Activated CD4-positive, alpha-beta T cell treated with anti-CD3 and anti-CD28 coated beads, Interleukin-2, amount 10 ng/mL, durations not matched to agents 7 days and 5 days (primary cell): Measurements from ENCODE around the gene B3GAT1. TPM values are rescaled to one million over a fixed set of nuclear protein-coding genes. Genes with fewer than 3 reads are reported as not detected.

Experiments
- CTCF ChIA-PET: fragments of 350-600 bp; sonication (Branson Sonifier 250); formaldehyde crosslinking; loops from one replicate; lab custom pipeline; 2021; ENCODE audit warnings: antibody characterized with exemption; lab: Charles Lee
- POLR2A ChIA-PET: fragments of 350-600 bp; sonication (Branson Sonifier 250); formaldehyde crosslinking; loops from one replicate; lab custom pipeline; 2021; ENCODE audit warnings: antibody characterized with exemption; lab: Charles Lee
- DNase-seq: peaks from one replicate; pipeline ENCODE4 v3.0.0-alpha.2; 2020
- H3K27ac Mint-ChIP-seq: one replicate; pipeline ENCODE4 v1.8.0; 2021; ENCODE audit warnings: mild to moderate bottlenecking, moderate library complexity, mixed read lengths
- H3K27me3 Mint-ChIP-seq: one replicate; pipeline ENCODE4 v1.8.0; 2021; ENCODE audit warnings: mixed read lengths
- H3K36me3 Mint-ChIP-seq: one replicate; pipeline ENCODE4 v1.8.0; 2021; ENCODE audit warnings: low read depth, mixed read lengths
- H3K4me1 Mint-ChIP-seq: one replicate; pipeline ENCODE4 v1.8.0; 2021; ENCODE audit warnings: mixed read lengths
- H3K4me3 Mint-ChIP-seq: one replicate; pipeline ENCODE4 v1.8.0; 2021; ENCODE audit warnings: mild to moderate bottlenecking, moderate library complexity, mixed read lengths
- H3K9me3 Mint-ChIP-seq: one replicate; pipeline ENCODE4 v1.8.0; 2021; ENCODE audit warnings: mixed read lengths
- total RNA-seq, 2 experiments: library from RNA; stranded (reverse); gene quantifications; one replicate each; pipeline ENCODE4 v1.2.3, GENCODE V29; 2021

B3GAT1 gene
- total RNA-seq, 2 experiments from 2014 or later, result 1.4 to 1.6 TPM

DNA sequence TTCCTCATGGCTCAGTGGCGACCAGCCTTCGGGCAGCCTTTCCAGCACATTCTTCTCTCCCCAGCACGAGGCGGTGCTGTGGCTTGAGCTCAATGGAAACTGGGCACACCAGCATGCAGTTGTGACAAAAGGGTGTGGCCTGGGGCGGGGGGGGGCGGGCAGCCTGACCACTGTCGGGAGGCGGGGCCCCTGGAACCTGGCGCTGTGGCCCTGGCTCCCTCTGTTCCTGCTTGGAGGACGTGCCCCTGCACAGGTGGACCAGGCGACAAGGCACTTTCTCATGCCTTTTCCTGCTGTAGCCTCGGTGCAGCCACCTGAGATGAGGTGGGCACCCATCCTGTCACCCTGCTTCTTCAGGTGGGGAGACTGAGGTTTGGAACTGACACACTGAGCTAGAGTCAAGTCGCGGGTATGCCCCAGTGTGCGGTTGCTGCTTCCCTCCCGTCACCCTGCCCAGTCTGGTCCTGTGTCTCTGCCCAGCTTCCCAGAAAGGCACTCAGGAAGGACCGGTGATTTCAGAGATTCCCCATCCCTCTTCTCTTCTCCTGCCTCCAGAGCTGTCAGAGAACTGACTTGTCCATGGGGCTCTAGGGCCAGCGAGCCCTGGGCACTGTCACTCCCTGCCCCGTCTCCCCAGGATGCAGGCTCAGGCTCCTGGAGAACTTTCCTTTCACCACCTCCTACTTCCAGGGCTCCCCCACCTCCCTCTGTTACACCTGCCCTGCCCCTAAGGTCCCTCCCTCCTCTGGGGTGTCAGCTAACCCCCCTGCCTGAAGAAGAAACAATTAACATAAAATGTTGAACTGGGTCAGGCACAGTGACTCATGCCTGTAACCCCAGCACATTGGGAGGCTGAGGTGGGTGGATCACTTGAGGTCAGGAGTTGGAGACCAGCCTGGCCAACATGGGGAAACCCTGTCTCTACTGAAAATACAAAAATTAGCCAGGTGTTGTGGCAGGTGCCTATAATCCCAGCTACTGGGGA, 9.9 kb downstream of the B3GAT1 start:
- POLR2A ChIA-PET, result no interaction called here
- H3K36me3 Mint-ChIP-seq, result no peaks in the 10 kb centered on the region
- CTCF ChIA-PET, result no interaction called here
- H3K4me1 Mint-ChIP-seq, result no peaks in the 10 kb centered on the region
- no peak overlapping the region for H3K4me3 Mint-ChIP-seq
- H3K9me3 Mint-ChIP-seq, result no peaks in the 10 kb centered on the region
- peaks cover 10% of the 10 kb centered on the region for H3K27me3 Mint-ChIP-seq
- no peak for DNase-seq
- H3K27ac Mint-ChIP-seq, result no peak overlapping the region

DNA sequence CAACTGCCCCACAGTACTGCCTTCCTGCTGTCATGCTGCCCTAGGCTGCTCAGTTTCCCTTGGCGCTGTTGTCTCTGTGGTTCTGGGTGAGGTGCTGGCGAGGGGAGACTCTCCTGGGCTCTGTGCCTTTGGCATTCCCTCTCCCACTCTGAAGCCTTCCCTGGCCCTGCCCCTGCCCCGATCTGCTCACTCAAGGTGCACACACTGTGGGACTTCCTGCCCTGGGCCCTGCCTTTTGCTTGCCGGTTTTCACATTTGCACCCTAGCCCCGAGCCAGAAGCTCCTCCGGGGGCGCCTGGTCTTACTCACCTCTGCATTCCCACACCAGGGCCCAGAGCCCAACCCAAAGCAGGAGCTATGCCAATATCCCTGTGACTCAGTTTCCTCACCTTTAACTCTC, 12.0 kb downstream of the B3GAT1 start:
- no peaks in the 10 kb centered on the region for H3K4me1 Mint-ChIP-seq
- CTCF ChIA-PET, result interaction anchor here (0.6 kb wide), 1 partner anchor 30 kb away, joined by 3 read pairs; no protein-coding TSS in a partner anchor

DNA sequence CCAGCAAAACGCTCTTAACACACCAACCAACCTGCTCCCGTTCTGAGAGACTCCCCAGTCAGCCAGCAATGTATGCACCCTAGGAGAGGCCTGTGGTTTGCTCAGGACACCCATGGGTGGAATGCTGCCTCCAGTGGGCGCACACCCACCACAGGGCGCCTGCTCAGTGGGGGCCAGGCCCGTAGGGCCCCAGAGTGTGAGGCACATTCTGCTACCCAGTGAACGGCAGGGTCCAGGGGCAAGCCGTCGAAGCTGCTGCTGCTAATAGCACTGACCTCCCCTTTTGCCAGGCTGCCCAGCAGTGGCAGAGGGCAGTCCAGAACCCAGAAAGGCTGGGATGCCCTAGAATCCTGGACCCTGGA, 12.8 kb downstream of the B3GAT1 start:
- CTCF ChIA-PET, result no interaction called here
- Mint-ChIP-seq H3K9me3 (no peaks in the 10 kb centered on the region), H3K27ac (no peak overlapping the region), H3K27me3 (peaks cover 9% of the 10 kb centered on the region), H3K36me3 (no peaks in the 10 kb centered on the region), H3K4me3 (no peak overlapping the region), H3K4me1 (no peaks in the 10 kb centered on the region)
- POLR2A ChIA-PET, result no interaction called here
- no peak for DNase-seq

More for the DNA sequence above, 12.0 kb downstream of the B3GAT1 start:
- Mint-ChIP-seq H3K9me3 (no peaks in the 10 kb centered on the region), H3K27me3 (peaks cover 9% of the 10 kb centered on the region), H3K4me3 (no peak overlapping the region), H3K36me3 (no peaks in the 10 kb centered on the region), H3K27ac (no peak overlapping the region)
- POLR2A ChIA-PET, result no interaction called here
- no peak for DNase-seq

DNA sequence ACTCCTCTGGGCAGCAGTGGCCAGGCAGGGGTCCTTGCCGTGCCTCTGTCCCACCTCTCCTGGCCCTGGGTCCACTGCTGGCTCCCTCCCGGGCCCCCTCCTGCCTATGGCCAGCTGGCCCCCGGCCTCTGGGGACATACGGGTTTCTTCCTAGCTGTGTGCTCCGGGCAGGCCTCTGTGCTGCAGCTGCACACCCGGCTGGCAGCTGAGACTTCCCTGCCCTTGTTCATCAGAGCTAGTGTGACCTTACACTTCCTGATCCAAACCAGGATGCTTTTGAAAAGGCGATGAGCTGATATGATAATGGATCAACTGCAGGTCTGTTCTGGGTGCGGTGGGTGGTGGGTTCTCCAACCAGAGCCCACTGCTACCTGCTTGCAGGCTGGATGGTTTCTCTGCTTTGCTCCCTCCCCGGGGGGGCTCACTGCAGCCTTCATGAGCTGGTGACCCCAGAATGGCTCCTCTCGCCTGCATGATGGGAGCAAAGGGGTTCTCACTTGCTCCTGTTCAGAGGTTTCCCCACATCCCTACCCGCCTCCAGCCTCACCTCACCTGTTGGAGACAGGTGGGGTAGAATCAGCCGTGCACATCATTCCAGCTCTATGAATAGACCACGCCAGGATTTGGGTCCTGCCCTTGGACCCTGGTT, 13.3 kb downstream of the B3GAT1 start:
- no peak for DNase-seq

DNA sequence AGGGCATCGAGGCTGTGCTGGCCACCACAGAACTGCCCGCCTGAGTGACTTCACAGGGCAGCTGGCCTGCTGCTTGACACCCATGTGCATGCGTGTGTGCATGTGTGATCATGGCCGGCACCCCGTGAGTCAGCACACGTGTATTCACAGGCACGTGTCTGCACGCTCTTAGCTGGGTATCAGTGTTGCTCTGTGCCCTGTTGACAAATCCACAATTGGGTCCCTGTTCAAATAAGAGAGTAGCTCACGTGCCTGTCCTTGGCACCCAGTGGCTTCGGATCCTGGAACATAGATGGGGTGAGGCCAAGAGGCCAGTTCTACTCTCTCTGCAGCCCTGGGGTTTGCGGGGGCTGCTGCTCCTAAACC, 14.0 kb downstream of the B3GAT1 start:
- H3K27me3 Mint-ChIP-seq, result peaks cover 9% of the 10 kb centered on the region
- no peak overlapping the region for H3K4me3 Mint-ChIP-seq
- H3K36me3 Mint-ChIP-seq, result no peaks in the 10 kb centered on the region
- ChIA-PET CTCF (no interaction called here), POLR2A (no interaction called here)
- no peaks in the 10 kb centered on the region for H3K9me3 Mint-ChIP-seq
- no peak for DNase-seq
- H3K27ac Mint-ChIP-seq, result no peak overlapping the region
- no peaks in the 10 kb centered on the region for H3K4me1 Mint-ChIP-seq

More for the DNA sequence above, 13.3 kb downstream of the B3GAT1 start:
- Mint-ChIP-seq H3K27ac (no peak overlapping the region), H3K9me3 (no peaks in the 10 kb centered on the region), H3K27me3 (peaks cover 9% of the 10 kb centered on the region), H3K4me3 (no peak overlapping the region), H3K4me1 (no peaks in the 10 kb centered on the region), H3K36me3 (no peaks in the 10 kb centered on the region)
- ChIA-PET POLR2A (no interaction called here), CTCF (no interaction called here)

DNA sequence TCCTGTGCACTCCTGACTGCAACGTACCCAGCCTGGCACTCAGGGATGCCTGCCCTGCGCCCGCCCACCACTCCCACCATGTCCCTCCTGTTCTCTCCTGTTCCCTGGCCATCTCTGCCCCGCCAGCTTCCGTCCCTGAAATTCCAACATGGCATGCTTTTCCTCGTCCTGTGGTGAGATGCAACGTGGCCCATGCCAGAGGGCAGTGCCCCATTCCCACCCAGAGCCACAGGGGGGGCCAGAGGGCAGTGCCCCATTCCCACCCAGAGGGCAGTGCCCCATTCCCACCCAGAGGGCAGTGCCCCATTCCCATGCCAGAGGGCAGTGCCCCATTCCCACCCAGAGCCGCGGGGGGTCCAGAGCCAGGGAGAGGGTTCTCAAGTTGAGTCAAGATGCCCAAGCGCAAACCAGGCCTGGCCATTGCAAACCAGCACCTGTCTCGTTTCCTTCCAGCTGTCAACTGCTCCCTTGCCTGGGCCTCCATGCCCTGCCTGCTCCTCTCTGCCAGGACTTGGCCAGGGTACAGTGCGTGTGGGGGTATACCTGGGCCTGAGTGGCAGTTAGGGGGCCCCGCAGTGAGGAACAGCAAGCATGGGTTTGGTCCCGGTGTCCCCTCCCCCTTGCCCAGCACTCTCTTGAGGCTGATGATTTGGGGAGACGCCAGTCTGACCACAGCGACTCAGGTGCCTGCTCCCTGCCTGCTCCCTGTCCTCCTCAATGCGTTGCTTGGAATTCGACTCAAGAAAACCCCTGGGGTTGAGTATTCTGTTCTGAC, 14.6 kb downstream of the B3GAT1 start:
- ChIA-PET CTCF (no interaction called here), POLR2A (no interaction called here)
- Mint-ChIP-seq H3K9me3 (no peaks in the 10 kb centered on the region), H3K27me3 (peaks cover 9% of the 10 kb centered on the region), H3K4me1 (no peaks in the 10 kb centered on the region), H3K4me3 (no peak overlapping the region), H3K27ac (no peak overlapping the region), H3K36me3 (no peaks in the 10 kb centered on the region)
- DNase-seq, result no peak

DNA sequence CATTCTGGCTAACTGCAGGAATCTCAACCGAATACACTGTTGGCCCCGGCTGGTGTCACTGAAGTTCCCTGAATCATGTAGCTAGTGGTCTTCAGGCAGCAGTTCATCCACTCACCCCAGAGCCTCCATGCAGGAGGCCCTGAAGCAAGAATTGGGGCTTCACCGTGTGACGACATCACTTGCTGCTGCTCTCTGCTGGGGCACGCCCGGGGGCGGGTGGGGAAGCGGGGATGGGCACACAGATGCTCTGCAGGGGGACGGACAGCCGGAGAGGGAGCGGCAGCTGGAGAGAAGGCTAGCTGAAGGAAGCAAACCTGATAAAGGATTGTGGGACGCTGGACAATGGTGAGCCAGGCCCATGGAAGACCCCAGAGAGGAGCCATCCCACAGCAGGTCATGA, 17.0 kb downstream of the B3GAT1 start:
- ChIA-PET POLR2A (no interaction called here), CTCF (no interaction called here)
- Mint-ChIP-seq H3K27me3 (no peaks in the 10 kb centered on the region), H3K9me3 (no peaks in the 10 kb centered on the region), H3K27ac (no peak overlapping the region), H3K4me3 (no peak overlapping the region), H3K4me1 (no peaks in the 10 kb centered on the region), H3K36me3 (no peaks in the 10 kb centered on the region)
- DNase-seq, result no peak

DNA sequence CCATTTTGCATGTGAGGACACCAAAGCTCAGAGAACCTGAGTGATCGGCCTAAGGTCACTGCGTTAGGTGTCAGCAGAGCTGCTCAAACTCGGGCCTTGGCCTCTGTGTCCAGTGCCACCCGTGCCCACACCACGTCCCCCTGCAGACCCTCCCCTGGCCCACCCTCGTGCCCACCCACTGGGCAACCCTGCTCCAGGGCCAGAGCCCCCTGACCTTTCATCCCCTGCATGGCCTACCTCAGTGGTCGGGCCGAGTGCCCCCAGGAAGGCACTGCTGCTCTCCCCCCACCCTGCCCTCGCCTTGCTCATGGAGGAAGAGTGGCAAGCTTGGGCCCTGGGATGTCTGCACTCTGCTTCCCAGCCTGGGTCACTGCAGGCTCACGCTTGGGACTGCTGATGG, 17.7 kb downstream of the B3GAT1 start:
- POLR2A ChIA-PET, result no interaction called here
- Mint-ChIP-seq H3K9me3 (no peaks in the 10 kb centered on the region), H3K4me3 (no peak overlapping the region), H3K27me3 (no peaks in the 10 kb centered on the region), H3K27ac (no peak overlapping the region), H3K36me3 (no peaks in the 10 kb centered on the region), H3K4me1 (no peaks in the 10 kb centered on the region)
- no peak for DNase-seq
- CTCF ChIA-PET, result no interaction called here

DNA sequence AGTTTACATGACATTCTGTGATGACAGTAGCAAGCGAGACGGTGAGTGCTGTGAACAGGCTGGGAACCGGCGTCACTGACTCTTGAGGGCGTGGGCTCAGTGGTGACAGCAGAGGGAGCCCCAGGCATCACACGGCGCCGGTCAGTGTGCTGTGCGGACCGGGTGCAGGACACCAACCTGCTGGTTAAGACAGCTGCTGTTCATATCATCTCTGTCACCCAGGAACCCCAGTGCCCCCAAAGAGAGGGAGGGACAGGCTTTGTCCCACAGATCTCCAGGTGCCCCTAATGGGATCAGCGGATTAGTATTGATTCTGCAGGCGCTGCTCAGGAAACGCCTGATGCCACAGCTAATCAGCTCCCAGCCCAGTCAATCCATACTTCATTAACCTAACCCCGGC, 18.4 kb downstream of the B3GAT1 start:
- ChIA-PET POLR2A (no interaction called here), CTCF (no interaction called here)
- H3K27ac Mint-ChIP-seq, result no peak overlapping the region
- no peaks in the 10 kb centered on the region for H3K9me3 Mint-ChIP-seq
- H3K36me3 Mint-ChIP-seq, result no peaks in the 10 kb centered on the region
- H3K27me3 Mint-ChIP-seq, result no peaks in the 10 kb centered on the region
- H3K4me3 Mint-ChIP-seq, result no peak overlapping the region
- DNase-seq, result no peak
- H3K4me1 Mint-ChIP-seq, result peaks cover 3% of the 10 kb centered on the region

DNA sequence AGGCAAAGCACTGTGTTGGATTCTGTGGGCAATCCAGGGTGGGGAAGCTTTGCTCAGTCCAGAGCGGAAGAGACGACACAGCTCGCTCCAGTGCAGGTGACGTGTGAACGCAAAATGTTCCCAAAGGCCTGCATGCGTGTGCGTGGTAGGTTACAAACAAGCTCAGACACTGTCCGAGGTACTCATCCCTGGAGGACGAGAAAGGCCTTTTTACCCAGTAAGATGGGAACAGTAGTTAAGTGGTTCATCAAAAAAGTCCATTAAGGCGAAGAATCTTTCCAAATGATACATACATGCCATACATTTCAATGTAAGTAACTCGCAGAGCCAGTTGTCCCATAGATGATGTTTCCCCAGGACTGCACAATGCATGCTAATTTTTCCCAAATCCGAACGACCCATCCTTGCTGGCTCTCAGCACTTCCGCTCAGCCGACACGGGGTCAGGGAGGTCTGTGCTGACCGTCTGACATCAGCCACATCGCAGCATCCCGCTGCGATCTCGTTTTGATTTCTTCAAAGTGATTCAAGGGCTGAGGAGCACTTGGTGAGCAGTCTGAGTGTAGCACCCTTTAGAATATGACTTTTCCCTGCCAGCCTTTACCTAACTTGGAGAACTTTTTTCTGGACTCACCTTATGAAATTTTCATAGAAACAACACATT, 19.0 kb downstream of the B3GAT1 start:
- no peaks in the 10 kb centered on the region for H3K27me3 Mint-ChIP-seq
- H3K27ac Mint-ChIP-seq, result no peak overlapping the region
- no peaks in the 10 kb centered on the region for H3K36me3 Mint-ChIP-seq
- POLR2A ChIA-PET, result no interaction called here
- no peak for DNase-seq
- CTCF ChIA-PET, result no interaction called here
- no peaks in the 10 kb centered on the region for H3K9me3 Mint-ChIP-seq
- peaks cover 3% of the 10 kb centered on the region for H3K4me1 Mint-ChIP-seq
- H3K4me3 Mint-ChIP-seq, result no peak overlapping the region

DNA sequence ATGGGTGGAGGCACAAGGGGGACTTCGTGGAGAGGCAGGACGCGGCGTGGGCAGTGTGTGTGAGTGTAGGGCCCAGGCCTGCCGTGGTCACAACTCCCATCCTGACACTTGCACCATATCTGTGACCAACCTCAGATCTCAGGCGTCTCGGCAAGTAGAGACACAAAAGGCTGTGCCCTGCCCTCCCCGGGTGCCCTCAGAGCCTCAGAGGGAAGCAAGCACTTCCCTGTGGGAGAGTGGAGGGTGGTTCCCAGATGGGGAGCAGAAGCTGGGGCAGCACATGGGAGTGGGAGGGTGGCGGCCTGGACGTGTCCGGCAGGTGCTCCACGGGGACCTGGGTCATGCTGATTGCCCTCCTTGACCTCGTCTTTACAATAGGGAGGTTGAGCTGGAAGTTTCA, 20.4 kb downstream of the B3GAT1 start:
- POLR2A ChIA-PET, result no interaction called here
- H3K4me1 Mint-ChIP-seq, result peaks cover 12% of the 10 kb centered on the region
- no peaks in the 10 kb centered on the region for H3K27me3 Mint-ChIP-seq
- no peak overlapping the region for H3K27ac Mint-ChIP-seq
- H3K9me3 Mint-ChIP-seq, result no peaks in the 10 kb centered on the region
- no peak for DNase-seq
- CTCF ChIA-PET, result no interaction called here
- no peak overlapping the region for H3K4me3 Mint-ChIP-seq
- no peaks in the 10 kb centered on the region for H3K36me3 Mint-ChIP-seq

DNA sequence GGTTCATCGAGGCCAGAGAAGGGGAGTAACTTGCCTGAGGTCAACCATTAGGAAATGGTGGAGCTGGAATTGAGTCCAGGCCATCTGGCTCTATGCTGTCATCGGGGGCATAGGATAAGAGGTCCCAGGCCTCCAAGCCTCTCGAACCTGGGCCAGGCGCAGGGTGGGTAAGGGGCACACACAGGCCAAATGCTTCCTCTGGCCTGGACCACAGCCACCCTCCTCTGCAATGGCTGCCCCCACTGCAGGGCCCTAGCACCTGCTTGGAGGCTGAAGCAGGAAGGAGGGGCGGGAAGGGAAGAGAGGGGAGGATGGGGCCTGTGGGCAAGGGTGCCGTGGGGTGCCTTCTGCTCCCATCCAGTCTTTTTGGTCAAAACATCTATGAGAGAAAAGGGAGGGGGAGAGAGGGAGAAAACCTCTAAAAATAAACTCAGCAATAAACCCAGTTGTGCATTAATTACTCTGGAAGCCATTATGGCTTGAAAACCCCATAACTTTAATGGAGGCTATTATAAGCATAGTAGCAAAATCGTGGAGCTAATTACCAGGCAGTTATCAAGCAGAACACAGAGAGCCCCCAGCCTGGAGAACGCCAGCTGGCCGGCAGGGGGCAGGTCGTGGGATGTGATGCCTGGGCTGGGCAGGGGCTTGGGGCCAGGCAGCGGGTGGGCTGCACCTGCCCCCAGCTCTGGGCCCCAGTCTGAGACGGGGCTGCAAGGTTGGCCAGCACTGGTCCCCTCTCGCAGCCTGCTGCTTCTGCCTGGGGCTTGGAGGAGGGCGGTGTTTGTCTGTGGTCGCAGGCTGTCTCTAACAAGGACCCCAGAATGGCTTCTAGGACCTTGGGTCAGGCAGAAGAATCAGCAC, 21.1 kb downstream of the B3GAT1 start:
- Mint-ChIP-seq H3K9me3 (no peaks in the 10 kb centered on the region), H3K36me3 (no peaks in the 10 kb centered on the region), H3K4me1 (peaks cover 19% of the 10 kb centered on the region), H3K27me3 (peaks cover 4% of the 10 kb centered on the region), H3K4me3 (no peak overlapping the region), H3K27ac (no peak overlapping the region)
- ChIA-PET CTCF (interaction anchor here (0.6 kb wide), 1 partner anchor 95 kb away, joined by 3 read pairs; no protein-coding TSS in a partner anchor), POLR2A (no interaction called here)
- DNase-seq, result no peak
